ENCODE measurements around the gene DCDC1. TPM values are rescaled to one million over a fixed set of nuclear protein-coding genes. Genes with fewer than 3 reads are reported as not detected.

Gene DCDC1
- total RNA-seq, 1 experiment from 2014 or later: not detected

- BruUV-seq (replicated peaks): no TSS peak
- no peak for ATAC-seq
- Histone ChIP-seq H3K36me3 (ENCODE audit: control insufficient read depth, insufficient read depth, low read length) (no peaks in the 10 kb centered on the region), H3K27me3 (ENCODE audit: control insufficient read depth, insufficient read depth, low read length) (no peaks in the 10 kb centered on the region), H3K4me1 (ENCODE audit: control insufficient read depth, insufficient read depth, low read length) (no peaks in the 10 kb centered on the region), H3K9me3 (ENCODE audit: control insufficient read depth, insufficient read depth, low read depth, low read length) (no peaks in the 10 kb centered on the region), H3K27ac (ENCODE audit: low read length) (no peak overlapping the region), H3K4me3 (ENCODE audit: low read depth in 2 of 2, low read length in 2 of 2) (no peak overlapping the region)
- ChIA-PET POLR2A (no interaction called here), CTCF (no interaction called here)
- no peak for DNase-seq (ENCODE audit: low read depth, low spot score)
- intact Hi-C loops (cut with micrococcal nuclease; ENCODE audit: unreplicated experiment): no loop called here
- TF ChIP-seq TCF7L2 (IDR thresholded peaks at IDR 0.05; ENCODE audit: low read depth, low read length): no peak
- TF ChIP-seq SIN3A (IDR thresholded peaks at IDR 0.05; ENCODE audit: borderline replicate concordance, insufficient read depth, low read depth, low read length): no peak
- no peak for TF ChIP-seq CTCF (IDR thresholded peaks at IDR 0.05)
- no peak for TF ChIP-seq POLR2AphosphoS5 (IDR thresholded peaks at IDR 0.05; ENCODE audit: low read depth, low read length)
- TF ChIP-seq REST (IDR thresholded peaks at IDR 0.05; ENCODE audit: insufficient read depth in 1 of 2, low read depth in 2 of 2, low read length in 1 of 2): no peak
- in situ Hi-C loops (cut with HindIII; ENCODE audit: low pct_unique_long_range_greater_than_20kb, low sequenced_read_pairs): no loop called here
These were observed 42.1 kb downstream of the DCDC1 start for GRCh38 chr11:31327417-31327816.

GRCh38 chr11:31326470-31327148 is 42.9 kb downstream of the DCDC1 start:
- no TSS peak for BruUV-seq (replicated peaks)
- POLR2A ChIA-PET: no interaction called here
- no peak overlapping the region for H3K4me3 ChIP-seq (ENCODE audit: low read depth in 2 of 2, low read length in 2 of 2)
- H3K27ac ChIP-seq (ENCODE audit: low read length): no peak overlapping the region
- H3K36me3 ChIP-seq (ENCODE audit: control insufficient read depth, insufficient read depth, low read length): no peaks in the 10 kb centered on the region
- no peak for ATAC-seq
- TF ChIP-seq CTCF (IDR thresholded peaks at IDR 0.05): no peak
- no peak for TF ChIP-seq SIN3A (IDR thresholded peaks at IDR 0.05; ENCODE audit: borderline replicate concordance, insufficient read depth, low read depth, low read length)
- TF ChIP-seq POLR2AphosphoS5 (IDR thresholded peaks at IDR 0.05; ENCODE audit: low read depth, low read length): no peak
- no peak for TF ChIP-seq REST (IDR thresholded peaks at IDR 0.05; ENCODE audit: insufficient read depth in 1 of 2, low read depth in 2 of 2, low read length in 1 of 2)
- TF ChIP-seq TCF7L2 (IDR thresholded peaks at IDR 0.05; ENCODE audit: low read depth, low read length): no peak
- H3K9me3 ChIP-seq (ENCODE audit: control insufficient read depth, insufficient read depth, low read depth, low read length): no peaks in the 10 kb centered on the region
- no peak for DNase-seq (ENCODE audit: low read depth, low spot score)
- no peaks in the 10 kb centered on the region for H3K4me1 ChIP-seq (ENCODE audit: control insufficient read depth, insufficient read depth, low read length)
- in situ Hi-C loops (cut with HindIII; ENCODE audit: low pct_unique_long_range_greater_than_20kb, low sequenced_read_pairs) (no loop called here), intact Hi-C loops (cut with micrococcal nuclease; ENCODE audit: unreplicated experiment) (no loop called here)
- H3K27me3 ChIP-seq (ENCODE audit: control insufficient read depth, insufficient read depth, low read length): no peaks in the 10 kb centered on the region
- CTCF ChIA-PET: no interaction called here

Measured in Panc1 (cell line).